Neural crest cell (in vitro differentiated cells): Measurements from ENCODE around the gene ZNF175. TPM values are rescaled to one million over a fixed set of nuclear protein-coding genes. Genes with fewer than 3 reads are reported as not detected.

Source experiments
- DNase-seq: peaks from one replicate; pipeline ENCODE4 v3.0.0; 2021; ENCODE audit warnings: low read depth, mixed read lengths, low spot score
- H3K27ac Mint-ChIP-seq: one replicate; pipeline ENCODE4 v1.8.0; 2021; ENCODE audit warnings: mild to moderate bottlenecking, mixed read lengths; ENCODE audit not compliant: unreplicated experiment
- H3K27me3 Mint-ChIP-seq: 2 replicates; pipeline ENCODE4 v1.8.0; 2021; ENCODE audit warnings: low read depth, mild to moderate bottlenecking, mixed read lengths
- H3K36me3 Mint-ChIP-seq: 2 replicates; pipeline ENCODE4 v1.8.0; 2021; ENCODE audit warnings: low read depth, mild to moderate bottlenecking, mixed read lengths
- H3K4me1 Mint-ChIP-seq: 2 replicates; pipeline ENCODE4 v1.8.0; 2021; ENCODE audit warnings: mixed read lengths
- H3K4me3 Mint-ChIP-seq: one replicate; pipeline ENCODE4 v1.8.0; 2021; ENCODE audit warnings: mild to moderate bottlenecking, mixed read lengths
- H3K9me3 Mint-ChIP-seq: 2 replicates; pipeline ENCODE4 v1.8.0; 2021; ENCODE audit warnings: mixed read lengths
- total RNA-seq: library from RNA; stranded (reverse); gene quantifications from 2 replicates; pipeline ENCODE4 v1.2.1, GENCODE V29; 2021
- TF ChIP-seq, protein P1 (sequence below): fragments of 200-600 bp; sonication (generic); conservative IDR thresholded peaks from 2 replicates; pipeline ENCODE4 v1.5.0; 2021; ENCODE audit warnings: antibody characterized with exemption, mild to moderate bottlenecking

ZNF175 gene
- total RNA-seq, 1 donor from 2014 or later = 12.9 TPM

DNA sequence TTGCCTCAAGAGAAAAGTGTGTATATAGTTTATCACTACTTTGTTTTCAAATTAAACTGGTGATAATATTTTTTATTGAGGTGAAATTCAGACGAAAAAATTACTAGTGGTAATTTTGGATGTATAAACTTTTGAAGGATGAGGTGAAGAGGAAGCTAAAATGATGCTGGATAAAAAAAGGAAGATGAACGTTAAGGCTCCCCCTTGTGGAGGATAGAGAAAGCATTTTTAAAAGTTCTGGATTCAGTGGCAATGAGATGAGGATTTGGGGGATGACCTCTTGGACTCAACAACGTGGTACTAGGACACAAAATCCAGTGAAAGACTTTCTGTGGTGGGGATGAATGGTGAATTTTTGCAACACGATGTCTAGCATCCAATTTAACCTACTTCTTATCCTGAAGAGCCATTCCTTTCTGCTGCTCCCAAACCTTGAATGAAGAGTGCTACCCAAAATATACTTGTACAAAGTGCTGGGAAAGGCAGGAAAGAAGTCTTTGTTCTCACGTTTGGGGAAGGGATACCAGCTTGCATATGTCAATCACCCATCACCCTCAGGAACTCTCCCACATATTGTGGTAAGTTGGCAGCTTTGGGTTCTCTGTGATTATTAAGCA, 66.4 kb downstream of the ZNF175 start:
- DNase-seq = no peak
- no peak overlapping the region for H3K27ac Mint-ChIP-seq

DNA sequence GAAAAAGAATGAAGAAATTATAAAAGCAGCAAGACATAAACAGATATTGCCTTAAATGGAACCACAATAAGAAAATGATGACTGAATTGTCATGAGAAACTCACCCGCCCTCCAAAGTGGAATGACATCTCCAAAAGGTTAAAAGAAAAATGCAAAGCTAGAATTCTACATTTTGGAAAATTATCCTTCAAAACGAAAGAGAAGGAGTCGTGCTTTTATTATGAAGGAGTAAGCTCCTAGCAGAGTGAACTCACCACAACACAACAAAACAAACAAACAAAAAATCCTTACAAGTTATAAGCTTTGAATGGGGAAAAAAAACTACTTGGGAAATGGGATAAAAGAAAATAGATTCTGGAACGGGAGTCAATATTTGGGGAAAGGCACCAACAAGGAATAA, 68.8 kb downstream of the ZNF175 start:
- no peaks in the 10 kb centered on the region for H3K36me3 Mint-ChIP-seq
- H3K4me1 Mint-ChIP-seq = no peaks in the 10 kb centered on the region
- no peak for DNase-seq
- H3K27ac Mint-ChIP-seq = no peak overlapping the region
- TF ChIP-seq, protein P1, sequence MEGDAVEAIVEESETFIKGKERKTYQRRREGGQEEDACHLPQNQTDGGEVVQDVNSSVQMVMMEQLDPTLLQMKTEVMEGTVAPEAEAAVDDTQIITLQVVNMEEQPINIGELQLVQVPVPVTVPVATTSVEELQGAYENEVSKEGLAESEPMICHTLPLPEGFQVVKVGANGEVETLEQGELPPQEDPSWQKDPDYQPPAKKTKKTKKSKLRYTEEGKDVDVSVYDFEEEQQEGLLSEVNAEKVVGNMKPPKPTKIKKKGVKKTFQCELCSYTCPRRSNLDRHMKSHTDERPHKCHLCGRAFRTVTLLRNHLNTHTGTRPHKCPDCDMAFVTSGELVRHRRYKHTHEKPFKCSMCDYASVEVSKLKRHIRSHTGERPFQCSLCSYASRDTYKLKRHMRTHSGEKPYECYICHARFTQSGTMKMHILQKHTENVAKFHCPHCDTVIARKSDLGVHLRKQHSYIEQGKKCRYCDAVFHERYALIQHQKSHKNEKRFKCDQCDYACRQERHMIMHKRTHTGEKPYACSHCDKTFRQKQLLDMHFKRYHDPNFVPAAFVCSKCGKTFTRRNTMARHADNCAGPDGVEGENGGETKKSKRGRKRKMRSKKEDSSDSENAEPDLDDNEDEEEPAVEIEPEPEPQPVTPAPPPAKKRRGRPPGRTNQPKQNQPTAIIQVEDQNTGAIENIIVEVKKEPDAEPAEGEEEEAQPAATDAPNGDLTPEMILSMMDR = no peak
- no peak overlapping the region for H3K4me3 Mint-ChIP-seq
- H3K9me3 Mint-ChIP-seq = no peaks in the 10 kb centered on the region
- peaks cover 61% of the 10 kb centered on the region for H3K27me3 Mint-ChIP-seq

More for the DNA sequence above, 66.4 kb downstream of the ZNF175 start:
- no peaks in the 10 kb centered on the region for H3K4me1 Mint-ChIP-seq
- TF ChIP-seq, protein P1 = peak; percentile 63
- H3K4me3 Mint-ChIP-seq = no peak overlapping the region
- peaks cover 51% of the 10 kb centered on the region for H3K27me3 Mint-ChIP-seq
- H3K9me3 Mint-ChIP-seq = no peaks in the 10 kb centered on the region
- H3K36me3 Mint-ChIP-seq = no peaks in the 10 kb centered on the region

DNA sequence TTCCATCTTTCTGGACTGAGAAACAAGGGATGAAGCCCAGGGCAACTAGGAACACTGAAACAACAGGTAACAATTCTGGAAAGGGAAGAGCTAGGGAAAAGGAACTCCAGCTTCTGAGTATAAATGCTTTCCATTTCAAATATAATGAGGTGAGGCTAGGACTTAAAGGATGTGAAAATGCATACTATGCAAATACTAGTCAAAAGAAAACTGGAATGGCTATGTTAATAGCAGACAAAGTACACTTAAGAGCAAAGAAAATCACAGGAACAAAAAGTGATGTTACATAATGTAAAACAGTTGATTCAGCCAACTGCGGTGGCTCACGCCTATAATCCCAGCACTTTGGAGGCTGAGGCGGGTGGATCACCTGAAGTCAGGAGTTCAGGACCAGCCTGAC, 69.3 kb downstream of the ZNF175 start:
- Mint-ChIP-seq H3K9me3 (no peaks in the 10 kb centered on the region), H3K27ac (no peak overlapping the region), H3K36me3 (no peaks in the 10 kb centered on the region), H3K4me1 (no peaks in the 10 kb centered on the region), H3K4me3 (no peak overlapping the region), H3K27me3 (peaks cover 66% of the 10 kb centered on the region)
- TF ChIP-seq, protein P1 = no peak
- no peak for DNase-seq

DNA sequence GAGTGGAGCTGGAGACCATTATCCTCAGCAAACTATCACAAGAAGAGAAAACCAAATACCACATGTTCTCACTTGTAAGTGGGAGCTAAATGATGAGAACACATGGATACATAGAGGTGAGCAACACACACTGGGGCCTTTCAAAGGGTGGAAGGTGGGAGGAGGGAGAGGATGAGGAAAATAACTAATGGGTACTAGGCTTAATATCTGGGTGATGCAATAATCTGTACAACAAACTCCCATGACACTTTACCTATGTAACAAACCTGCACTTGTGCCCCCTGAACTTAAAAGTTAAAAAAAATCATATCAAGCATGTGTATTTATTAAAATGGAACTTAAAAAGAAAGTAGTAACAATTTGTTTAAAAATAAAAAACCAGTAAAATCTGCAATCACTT, 70.6 kb downstream of the ZNF175 start:
- H3K9me3 Mint-ChIP-seq = no peaks in the 10 kb centered on the region
- DNase-seq = no peak

More for the DNA sequence above, 70.6 kb downstream of the ZNF175 start:
- TF ChIP-seq, protein P1 = no peak
- peaks cover 67% of the 10 kb centered on the region for H3K27me3 Mint-ChIP-seq
- H3K36me3 Mint-ChIP-seq = no peaks in the 10 kb centered on the region
- no peak overlapping the region for H3K4me3 Mint-ChIP-seq
- no peak overlapping the region for H3K27ac Mint-ChIP-seq
- H3K4me1 Mint-ChIP-seq = no peaks in the 10 kb centered on the region

Other genes starting within 250 kb of the ZNF175 start
- 3.1 and 3.5 TPM in 2 replicates for gene VSIG10L, start 229.1 kb upstream of the ZNF175 start, total RNA-seq
- 41.1 and 42.4 TPM in 2 replicates for gene ETFB, start 204.9 kb upstream of the ZNF175 start, total RNA-seq
- 0.84 and 1.1 TPM in 2 replicates for gene CLDND2, start 202.3 kb upstream of the ZNF175 start, total RNA-seq
- gene NKG7, start 198.6 kb upstream of the ZNF175 start, total RNA-seq = not detected in 2 replicates
- gene LIM2, start 183.3 kb upstream of the ZNF175 start, total RNA-seq = not detected in 2 replicates
- 0.23 and 0.50 TPM in 2 replicates for gene C19orf84, start 180.7 kb upstream of the ZNF175 start, total RNA-seq
- not detected in 2 replicates for gene SIGLEC10, start 153.6 kb upstream of the ZNF175 start, total RNA-seq
- not detected in 2 replicates for gene SIGLEC8, start 112.8 kb upstream of the ZNF175 start, total RNA-seq
- gene CEACAM18, start 92.7 kb upstream of the ZNF175 start, total RNA-seq = not detected in 2 replicates
- not detected in 2 replicates for gene SIGLEC12, start 69.5 kb upstream of the ZNF175 start, total RNA-seq
- not detected in 2 replicates for gene SIGLEC6, start 39.6 kb upstream of the ZNF175 start, total RNA-seq
- gene SIGLEC5, start 59.1 kb downstream of the ZNF175 start, total RNA-seq = not detected in 2 replicates
- gene SIGLEC14, start 75.5 kb downstream of the ZNF175 start, total RNA-seq = not detected in 2 replicates
- 3.0 and 4.2 TPM in 2 replicates for gene SPACA6, start 122.0 kb downstream of the ZNF175 start, total RNA-seq
- not detected in 2 replicates for gene HAS1, start 152.7 kb downstream of the ZNF175 start, total RNA-seq
- not detected in 2 replicates for gene FPR1, start 180.6 kb downstream of the ZNF175 start, total RNA-seq
- not detected in 2 replicates for gene FPR2, start 189.9 kb downstream of the ZNF175 start, total RNA-seq
- not detected in 2 replicates for gene FPR3, start 223.9 kb downstream of the ZNF175 start, total RNA-seq